ENCODE measurements around the gene FAM72D. TPM values are rescaled to one million over a fixed set of nuclear protein-coding genes. Genes with fewer than 3 reads are reported as not detected.
A peak's percentile ranks its signal among the peaks of the same experiment; 100 is the strongest.
"Not testable (repeated sequence)": the region's sequence is repeated elsewhere in the genome, so short reads cannot be mapped to it uniquely, and the experiment has no call there.

Gene FAM72D
- total and polyA plus RNA-seq, 2 experiments from 2014 or later: 0.94 to 6.4 TPM

GRCh38 chr1:145115587-145116493 lies 20.1 kb downstream of the FAM72D start:
- H3K36me3 ChIP-seq; H3K27ac ChIP-seq; H3K9me3 ChIP-seq (ENCODE audit: low read depth); H3K27me3 ChIP-seq; H3K4me1 ChIP-seq (ENCODE audit: low read depth); H3K4me3 ChIP-seq; DNase-seq (ENCODE audit: low read depth in 1 of 2, low spot score in 1 of 2): not testable (repeated sequence)

DNA sequence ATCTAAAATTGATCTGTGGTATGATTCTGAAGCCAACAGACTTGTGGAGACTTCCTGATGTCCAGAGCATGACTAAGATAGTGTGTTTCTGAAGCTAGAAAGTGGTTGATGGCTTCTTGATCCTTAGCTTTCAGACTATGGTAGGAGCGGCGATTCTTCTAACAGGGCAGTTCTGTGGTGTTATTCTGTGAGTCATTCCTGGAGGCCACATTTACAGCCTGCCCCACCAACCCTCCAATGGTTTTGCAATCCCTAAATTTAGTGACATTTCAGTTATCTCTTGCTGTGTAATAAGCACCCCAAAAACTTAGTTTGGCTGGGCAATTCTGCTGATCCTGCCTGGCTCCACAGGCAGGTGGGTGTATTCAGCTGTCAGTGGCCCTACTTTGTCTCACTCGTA lies 24.1 kb downstream of the FAM72D start:
- not testable (repeated sequence) for H3K4me1 ChIP-seq (ENCODE audit: low read depth); DNase-seq (ENCODE audit: low read depth in 1 of 2, low spot score in 1 of 2); H3K27me3 ChIP-seq; H3K36me3 ChIP-seq; H3K4me3 ChIP-seq; H3K27ac ChIP-seq; H3K9me3 ChIP-seq (ENCODE audit: low read depth)

GRCh38 chr1:145122344-145123061 lies 26.7 kb downstream of the FAM72D start:
- H3K36me3 ChIP-seq; H3K4me1 ChIP-seq (ENCODE audit: low read depth); DNase-seq (ENCODE audit: low read depth in 1 of 2, low spot score in 1 of 2); H3K9me3 ChIP-seq (ENCODE audit: low read depth); H3K27me3 ChIP-seq; H3K4me3 ChIP-seq; H3K27ac ChIP-seq: not testable (repeated sequence)

- H3K4me1 ChIP-seq (ENCODE audit: low read depth); H3K9me3 ChIP-seq (ENCODE audit: low read depth); DNase-seq (ENCODE audit: low read depth in 1 of 2, low spot score in 1 of 2); H3K36me3 ChIP-seq; H3K4me3 ChIP-seq; H3K27me3 ChIP-seq; H3K27ac ChIP-seq: not testable (repeated sequence)
These were observed 27.3 kb downstream of the FAM72D start for GRCh38 chr1:145123062-145123395.

- H3K36me3 ChIP-seq; H3K4me1 ChIP-seq (ENCODE audit: low read depth); H3K27me3 ChIP-seq; H3K9me3 ChIP-seq (ENCODE audit: low read depth); H3K27ac ChIP-seq; DNase-seq (ENCODE audit: low read depth in 1 of 2, low spot score in 1 of 2); H3K4me3 ChIP-seq: not testable (repeated sequence)
These were observed 28.3 kb downstream of the FAM72D start for GRCh38 chr1:145123992-145124641.

DNA sequence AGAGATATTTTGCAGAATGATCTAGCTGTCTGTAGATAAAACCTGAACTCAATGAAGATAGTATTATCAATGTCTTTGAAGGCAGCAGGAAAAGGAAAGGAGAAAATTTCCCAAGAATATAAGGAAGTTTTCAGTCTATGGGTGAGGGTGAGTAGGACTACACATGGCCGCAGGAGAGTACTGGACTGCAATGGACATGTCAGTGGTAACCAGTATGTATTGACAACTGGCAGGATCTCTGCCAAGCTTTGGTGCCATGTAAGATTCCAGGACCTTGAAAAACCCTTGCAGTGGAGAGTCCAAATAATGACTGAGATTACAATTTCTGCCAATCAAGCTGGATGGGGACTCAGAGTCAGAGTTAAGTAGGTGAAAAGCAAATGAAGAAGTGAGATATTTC lies 29.3 kb downstream of the FAM72D start:
- H3K4me1 ChIP-seq (ENCODE audit: low read depth); DNase-seq (ENCODE audit: low read depth in 1 of 2, low spot score in 1 of 2); H3K27ac ChIP-seq; H3K4me3 ChIP-seq; H3K27me3 ChIP-seq; H3K36me3 ChIP-seq; H3K9me3 ChIP-seq (ENCODE audit: low read depth): not testable (repeated sequence)

GRCh38 chr1:145127144-145127543 lies 31.4 kb downstream of the FAM72D start:
- H3K36me3 ChIP-seq; H3K27me3 ChIP-seq; DNase-seq (ENCODE audit: low read depth in 1 of 2, low spot score in 1 of 2); H3K4me3 ChIP-seq; H3K27ac ChIP-seq; H3K9me3 ChIP-seq (ENCODE audit: low read depth); H3K4me1 ChIP-seq (ENCODE audit: low read depth): not testable (repeated sequence)

DNA sequence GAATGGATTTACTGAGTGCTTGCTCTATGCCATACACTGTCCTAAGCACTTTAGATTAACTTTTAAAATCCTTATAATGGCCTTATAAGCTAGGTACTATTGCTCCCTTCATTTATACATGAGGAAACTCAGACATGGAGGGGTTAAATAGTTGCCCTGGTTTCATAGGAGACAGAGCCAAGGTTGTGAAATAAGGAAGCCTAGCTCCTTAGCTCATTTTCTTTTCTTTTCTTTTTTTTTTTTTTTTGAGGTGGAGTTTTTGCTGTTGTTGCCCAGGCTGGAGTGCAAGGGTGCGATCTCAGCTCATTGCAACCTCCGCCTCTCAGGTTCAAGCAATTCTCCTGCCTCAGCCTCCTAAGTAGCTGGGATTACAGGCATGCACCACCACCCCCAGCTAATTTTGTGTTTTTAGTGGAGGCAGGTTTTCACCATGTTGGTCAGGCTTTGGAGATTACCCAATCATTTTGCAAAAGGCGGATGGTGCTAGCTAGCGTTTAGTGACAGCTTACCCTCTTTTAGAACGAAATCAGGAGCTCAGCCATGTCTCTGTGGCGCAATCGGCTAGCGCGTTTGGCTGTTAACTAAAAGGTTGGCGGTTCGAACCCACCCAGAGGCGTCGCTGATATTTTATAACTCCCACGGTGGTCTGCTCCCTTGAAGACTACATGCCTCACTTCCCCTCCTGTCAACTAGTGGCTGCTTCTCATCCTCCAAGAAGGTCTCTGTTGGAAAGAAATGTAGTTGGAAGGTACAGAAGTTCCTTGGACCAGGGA lies 33.1 kb downstream of the FAM72D start:
- peak in 1 of 2 donors; percentile 57 for DNase-seq (ENCODE audit: low read depth in 1 of 2, low spot score in 1 of 2)
- not testable (repeated sequence) for H3K4me1 ChIP-seq (ENCODE audit: low read depth); H3K36me3 ChIP-seq; H3K4me3 ChIP-seq; H3K27ac ChIP-seq; H3K9me3 ChIP-seq (ENCODE audit: low read depth); H3K27me3 ChIP-seq

DNA sequence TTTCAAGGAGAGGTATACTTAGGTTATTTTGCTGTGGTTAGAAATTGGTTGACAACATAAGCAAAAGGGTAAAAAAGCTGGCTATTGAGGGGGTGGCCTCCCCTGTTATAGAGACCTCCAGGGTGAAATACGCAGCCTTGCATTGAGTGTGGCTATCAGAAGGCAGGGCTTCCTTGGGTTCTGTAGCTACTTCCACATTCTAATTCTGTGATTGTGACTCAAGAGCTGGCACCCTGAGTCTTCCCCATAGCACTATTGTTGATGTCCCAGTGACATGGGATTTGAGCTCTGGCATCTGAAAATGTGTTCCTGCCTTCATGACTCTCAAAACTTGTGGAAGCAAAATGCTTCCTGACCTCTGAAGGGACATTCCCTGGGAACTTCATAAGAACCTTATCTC lies 38.7 kb downstream of the FAM72D start:
- H3K27ac ChIP-seq; H3K4me3 ChIP-seq; DNase-seq (ENCODE audit: low read depth in 1 of 2, low spot score in 1 of 2); H3K36me3 ChIP-seq; H3K4me1 ChIP-seq (ENCODE audit: low read depth); H3K27me3 ChIP-seq; H3K9me3 ChIP-seq (ENCODE audit: low read depth): not testable (repeated sequence)

GRCh38 chr1:145140549-145140948 lies 44.8 kb downstream of the FAM72D start:
- H3K4me1 ChIP-seq (ENCODE audit: low read depth); H3K4me3 ChIP-seq; H3K9me3 ChIP-seq (ENCODE audit: low read depth); H3K27ac ChIP-seq; H3K27me3 ChIP-seq; DNase-seq (ENCODE audit: low read depth in 1 of 2, low spot score in 1 of 2); H3K36me3 ChIP-seq: not testable (repeated sequence)

GRCh38 chr1:145144264-145144913 lies 48.6 kb downstream of the FAM72D start:
- not testable (repeated sequence) for H3K36me3 ChIP-seq; H3K4me1 ChIP-seq (ENCODE audit: low read depth); H3K27me3 ChIP-seq; H3K4me3 ChIP-seq; DNase-seq (ENCODE audit: low read depth in 1 of 2, low spot score in 1 of 2); H3K27ac ChIP-seq; H3K9me3 ChIP-seq (ENCODE audit: low read depth)

DNA sequence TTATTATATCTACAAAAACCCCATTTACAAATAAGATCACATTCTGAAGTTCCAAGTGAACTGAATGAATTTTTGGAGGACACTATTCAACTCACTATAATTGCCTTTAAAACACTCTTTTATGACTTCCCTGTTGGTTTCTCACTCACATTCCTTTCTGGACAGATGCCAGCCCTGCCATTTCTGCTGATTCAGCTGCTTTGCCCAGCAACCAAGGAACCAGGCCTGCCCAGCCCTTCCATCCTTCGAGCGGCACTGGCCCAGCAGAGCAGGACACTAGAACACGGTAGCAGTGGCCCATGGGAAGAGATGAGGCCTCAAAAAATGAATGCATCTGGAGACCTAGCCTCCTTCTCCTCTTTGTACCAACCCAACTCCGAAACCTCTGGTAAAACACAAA lies 50.5 kb downstream of the FAM72D start:
- not testable (repeated sequence) for H3K36me3 ChIP-seq; H3K9me3 ChIP-seq (ENCODE audit: low read depth); H3K27me3 ChIP-seq; H3K27ac ChIP-seq; H3K4me1 ChIP-seq (ENCODE audit: low read depth); DNase-seq (ENCODE audit: low read depth in 1 of 2, low spot score in 1 of 2); H3K4me3 ChIP-seq

- DNase-seq (ENCODE audit: low read depth in 1 of 2, low spot score in 1 of 2); H3K27ac ChIP-seq; H3K4me3 ChIP-seq; H3K9me3 ChIP-seq (ENCODE audit: low read depth); H3K36me3 ChIP-seq; H3K27me3 ChIP-seq; H3K4me1 ChIP-seq (ENCODE audit: low read depth): not testable (repeated sequence)
These were observed 51.4 kb downstream of the FAM72D start for GRCh38 chr1:145147172-145147571.
